Uterus (tissue), 2 donors: ENCODE data around the gene PRSS57.
A peak's percentile ranks its signal among the peaks of the same experiment; 100 is the strongest.

Experiments
- CTCF ChIP-seq, 4 experiments: fragments of 200-600 bp in 2 of 4; fragments of 450-650 bp in 2 of 4; sonication (generic) in 2 of 4; IDR thresholded peaks; one replicate each; pipeline ENCODE4 v1.5.1; 2016 to 2019; ENCODE audit warnings: antibody characterized with exemption in 4 of 4, mild to moderate bottlenecking in 2 of 4, moderate library complexity in 1 of 4
- POLR2A ChIP-seq, 2 donors: fragments of 450-650 bp; IDR thresholded peaks; one replicate each; pipeline ENCODE4 v1.6.1; 2016; ENCODE audit warnings: antibody characterized with exemption in 2 of 2, mild to moderate bottlenecking in 1 of 2, moderate library complexity in 1 of 2

GRCh38 chr19:703651-704446 is 8.6 kb upstream of the PRSS57 start:
- no peak for TF ChIP-seq CTCF (IDR thresholded peaks at IDR 0.05)
- peak in 1 of 2 donors; percentile 23 for TF ChIP-seq POLR2A (IDR thresholded peaks at IDR 0.05)
